GM19397 (cell line): Measurements from ENCODE around the gene DDI2.

Experiments used
- ATAC-seq: cut with Tn5 transposase; IDR thresholded peaks from one replicate; pipeline ENCODE4 v1.9.1; 2021; ENCODE audit warnings: mild to moderate bottlenecking, moderate library complexity; ENCODE audit not compliant: unreplicated experiment

Gene DDI2

GRCh38 chr1:15700508-15700907, 83.2 kb downstream of the DDI2 start:
- ATAC-seq = no peak

GRCh38 chr1:15701784-15702183, 84.5 kb downstream of the DDI2 start:
- no peak for ATAC-seq

GRCh38 chr1:15702722-15703550, 85.7 kb downstream of the DDI2 start:
- no peak for ATAC-seq

- no peak for ATAC-seq
Measured at GRCh38 chr1:15703562-15703961, 86.3 kb downstream of the DDI2 start.

- no peak for ATAC-seq
Measured at GRCh38 chr1:15704526-15705183, 87.4 kb downstream of the DDI2 start.

- no peak for ATAC-seq
Measured at GRCh38 chr1:15705184-15705566, 87.9 kb downstream of the DDI2 start.

GRCh38 chr1:15706751-15707150, 89.5 kb downstream of the DDI2 start:
- ATAC-seq = no peak

- ATAC-seq = no peak
Measured at GRCh38 chr1:15707239-15707925, 90.1 kb downstream of the DDI2 start.

GRCh38 chr1:15708486-15709137, 91.4 kb downstream of the DDI2 start:
- no peak for ATAC-seq

GRCh38 chr1:15709226-15709625, 92.0 kb downstream of the DDI2 start:
- no peak for ATAC-seq

GRCh38 chr1:15712168-15712567, 94.9 kb downstream of the DDI2 start:
- ATAC-seq = no peak

GRCh38 chr1:15714406-15715136, 97.3 kb downstream of the DDI2 start:
- ATAC-seq = no peak

GRCh38 chr1:15717418-15718125, 100.3 kb downstream of the DDI2 start:
- ATAC-seq = no peak

- no peak for ATAC-seq
Measured at GRCh38 chr1:15718199-15718601, 100.9 kb downstream of the DDI2 start.
